Measurements from ENCODE around the gene RFPL2.
"Not testable (repeated sequence)": the region's sequence is repeated elsewhere in the genome, so short reads cannot be mapped to it uniquely, and the experiment has no call there.

The RFPL2 gene

DNA sequence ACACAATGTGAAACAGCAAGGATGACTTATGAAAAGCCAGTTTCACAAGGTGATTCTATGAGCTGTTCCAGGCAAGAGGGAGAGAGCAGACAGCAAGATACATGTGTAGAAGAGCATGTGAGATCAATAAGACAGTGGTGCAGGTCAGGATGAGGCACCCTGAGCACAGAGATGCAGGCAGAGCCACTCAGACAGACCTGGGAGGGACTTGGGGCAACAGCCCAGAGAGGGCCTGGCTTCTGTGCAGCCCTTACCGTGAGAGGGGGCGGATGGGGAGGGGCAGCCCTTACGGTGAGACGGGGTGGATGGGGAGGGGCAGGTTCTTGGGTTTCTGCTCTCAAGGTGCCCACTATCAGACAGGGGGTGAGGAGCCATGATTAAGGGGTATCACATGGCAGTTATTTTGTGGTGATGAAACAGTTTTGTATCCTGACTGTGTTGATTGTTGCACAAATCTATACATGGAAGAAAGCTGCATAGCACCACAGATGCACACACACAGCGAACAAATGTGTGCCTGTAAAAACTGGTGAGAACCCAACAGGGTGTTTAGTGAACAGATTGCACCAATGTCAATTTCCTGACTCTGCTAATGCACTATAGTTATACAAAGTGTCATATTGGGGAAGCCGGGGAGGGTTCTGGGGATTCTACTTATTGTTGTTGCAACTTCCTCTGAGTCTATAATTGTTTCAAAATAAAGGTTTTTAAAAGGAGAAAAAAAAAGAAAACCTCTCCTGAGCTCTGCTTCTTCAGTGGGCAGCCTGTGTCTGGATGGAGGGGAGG lies 40.6 kb downstream of the RFPL2 start:
- no peak for DNase-seq (ENCODE audit: low read depth in 2 of 2)

DNA sequence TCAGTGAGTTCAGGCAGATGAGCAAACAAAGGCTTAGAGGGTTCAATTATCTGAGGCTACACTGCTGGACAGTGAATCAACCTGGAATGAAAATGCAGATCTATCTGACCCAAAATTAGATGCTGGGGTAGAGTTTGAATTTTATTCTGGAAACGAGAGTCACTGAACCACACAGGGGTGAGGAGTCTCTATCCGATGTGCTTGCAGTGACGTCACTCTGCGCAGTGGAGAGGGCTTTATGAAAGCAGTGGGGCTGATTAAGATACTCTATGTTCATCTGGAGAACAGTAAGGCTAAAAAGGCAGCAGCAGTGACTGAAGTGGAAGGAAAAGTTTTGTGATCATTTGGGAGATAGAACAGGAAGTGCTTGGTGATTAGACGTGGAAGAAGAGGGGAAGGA lies 44.5 kb downstream of the RFPL2 start:
- DNase-seq (ENCODE audit: low read depth in 2 of 2) = not testable (repeated sequence)

DNA sequence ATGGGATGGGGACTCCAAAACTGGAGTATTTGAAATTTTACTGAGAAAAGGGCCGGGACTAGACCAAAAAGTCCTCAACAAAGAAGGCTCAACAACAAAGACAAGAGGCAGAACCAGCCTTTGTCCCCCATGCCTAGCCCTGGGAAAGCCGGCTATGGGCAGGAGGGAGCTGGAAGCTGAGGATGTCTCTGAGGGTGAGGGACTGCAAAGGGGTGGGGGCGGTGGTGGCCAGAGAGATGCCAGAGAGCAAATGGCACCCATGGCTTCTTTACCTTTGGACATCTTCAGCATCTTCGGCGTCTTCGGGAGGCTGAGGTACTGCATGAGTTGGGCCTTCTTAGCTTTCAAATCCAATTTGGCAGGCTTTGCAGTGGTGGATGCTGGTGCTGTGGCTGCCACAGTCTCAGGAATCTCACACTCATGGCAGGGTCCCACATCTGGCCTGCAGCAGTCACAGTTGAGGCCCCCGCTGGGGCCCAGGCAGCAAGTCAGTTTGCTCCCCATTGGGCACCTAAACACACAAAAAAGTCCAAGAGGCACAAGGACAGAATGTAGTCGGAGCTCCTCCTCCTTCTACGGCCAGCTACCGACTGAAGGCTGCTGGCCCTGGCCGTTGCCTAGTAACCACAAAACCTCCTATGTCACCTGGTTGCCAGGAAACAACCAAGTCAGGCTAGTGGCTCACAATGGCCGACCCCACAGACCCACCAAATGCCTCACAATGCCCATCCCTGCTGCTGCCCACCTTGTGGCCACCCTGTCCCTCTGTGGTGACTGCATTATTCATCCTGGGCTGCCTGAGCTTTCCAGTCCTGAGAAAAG lies 46.0 kb downstream of the RFPL2 start, which contains the start of gene C22orf42:
Gene C22orf42, minus strand, starts transcription at position 592 of the 822 bp plus-strand sequence. Its CDS starts 88 bp downstream, at position 504.
- no peak for DNase-seq (ENCODE audit: low read depth in 2 of 2)

GRCh38 chr22:32157632-32158031 lies 47.2 kb downstream of the RFPL2 start:
- DNase-seq (ENCODE audit: low read depth in 2 of 2) = not testable (repeated sequence)

GRCh38 chr22:32154727-32155126 lies 50.1 kb downstream of the RFPL2 start:
- DNase-seq (ENCODE audit: low read depth in 2 of 2) = not testable (repeated sequence)

DNA sequence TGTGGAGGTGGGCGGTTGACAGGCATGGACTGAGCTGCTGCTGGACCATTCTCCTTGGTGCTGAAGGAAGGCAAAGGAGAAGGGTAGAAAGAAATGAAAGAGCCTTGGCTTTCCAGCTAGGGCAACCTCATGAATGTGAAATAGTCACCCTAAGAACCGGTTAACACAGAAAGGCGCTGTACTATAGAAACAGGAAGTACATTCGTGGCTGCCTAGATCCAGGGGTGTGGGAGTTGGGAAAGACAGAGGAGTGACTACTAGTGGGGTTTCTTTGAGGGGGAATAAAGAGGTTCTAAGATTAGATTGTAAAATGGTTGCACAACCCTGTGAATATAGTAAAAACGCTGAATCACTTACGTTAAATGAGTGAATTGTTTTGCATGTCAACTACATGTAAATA lies 53.2 kb downstream of the RFPL2 start:
- not testable (repeated sequence) for DNase-seq (ENCODE audit: low read depth in 2 of 2)

GRCh38 chr22:32150647-32151046 lies 54.2 kb downstream of the RFPL2 start:
- not testable (repeated sequence) for DNase-seq (ENCODE audit: low read depth in 2 of 2)

GRCh38 chr22:32148372-32148771 lies 56.5 kb downstream of the RFPL2 start:
- DNase-seq (ENCODE audit: low read depth in 2 of 2) = not testable (repeated sequence)

- not testable (repeated sequence) for DNase-seq (ENCODE audit: low read depth in 2 of 2)
Observed at GRCh38 chr22:32147128-32147527, 57.7 kb downstream of the RFPL2 start.

DNA sequence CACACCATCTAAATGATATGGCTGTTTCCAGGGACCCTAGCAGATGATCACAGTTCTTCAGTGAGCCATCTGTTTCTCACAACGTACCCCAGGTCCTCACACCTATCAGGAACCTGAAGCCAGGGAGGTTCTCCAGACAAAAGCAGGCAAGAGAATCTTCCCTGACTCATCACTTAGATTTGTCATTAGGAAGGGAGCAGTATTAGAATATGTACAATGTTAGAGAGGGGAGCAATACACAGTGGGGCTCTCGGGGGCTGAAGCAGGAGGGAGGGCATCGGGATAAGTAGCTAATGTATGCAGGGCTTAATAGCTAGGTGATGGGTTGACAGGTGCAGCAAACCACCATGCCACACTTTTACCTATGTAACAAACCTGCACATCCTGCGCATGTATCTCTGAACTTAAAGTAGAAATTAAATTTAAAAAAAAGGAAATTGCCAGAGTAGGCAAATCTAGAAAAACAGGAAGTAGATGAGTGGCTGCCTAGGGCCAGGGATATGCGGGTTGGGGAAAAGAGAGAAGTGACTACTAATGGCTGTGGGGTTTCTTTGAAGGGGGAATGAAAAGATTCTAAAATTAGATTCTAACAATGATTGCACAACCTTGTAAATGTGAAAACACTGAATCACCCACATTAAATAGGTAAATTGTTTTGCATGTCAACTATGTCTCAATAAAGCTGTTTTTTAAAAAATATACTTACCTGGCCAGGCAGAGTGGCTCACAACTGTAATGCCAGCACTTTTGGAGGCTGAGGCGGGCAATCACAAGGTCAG lies 60.2 kb downstream of the RFPL2 start:
- no peak for DNase-seq (ENCODE audit: low read depth in 2 of 2)

DNA sequence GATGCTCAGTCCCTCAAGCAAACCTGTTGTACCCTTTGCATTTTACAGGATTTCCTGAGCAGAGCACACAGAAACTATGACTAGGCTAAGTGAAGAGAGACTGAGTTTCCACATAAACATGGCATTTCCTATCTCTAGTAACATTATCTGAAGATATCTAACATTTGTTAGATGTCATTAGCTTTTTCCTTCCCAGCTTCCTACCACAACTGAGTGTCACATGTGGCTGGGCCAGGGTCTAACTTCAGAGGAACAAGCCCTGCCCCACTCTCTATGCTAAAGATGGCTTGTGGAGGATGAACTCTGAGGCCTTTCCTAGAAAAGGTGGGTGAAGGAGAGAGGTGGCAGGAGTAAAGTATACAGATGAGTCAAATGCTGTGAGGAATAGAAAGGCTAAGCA lies 62.3 kb downstream of the RFPL2 start:
- DNase-seq (ENCODE audit: low read depth in 2 of 2) = no peak

DNA sequence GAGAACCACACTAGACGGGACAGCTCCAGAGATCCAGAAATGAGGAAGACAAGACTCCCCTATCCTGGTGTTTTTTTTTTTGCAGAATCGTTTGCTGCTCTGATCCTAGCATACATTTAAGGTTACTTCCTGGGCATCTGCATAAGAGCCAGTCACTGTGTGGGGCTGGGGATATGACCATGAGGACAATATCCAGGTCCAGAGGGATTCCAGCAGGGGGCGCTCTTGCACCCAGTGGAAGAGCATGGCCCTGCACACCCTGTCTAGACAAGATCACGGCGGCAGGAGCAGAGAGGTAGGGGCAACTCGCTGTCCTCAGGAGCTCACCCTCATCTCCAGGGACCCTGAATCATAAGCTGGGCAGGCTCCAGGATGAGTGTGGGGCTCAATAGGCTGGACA lies 64.2 kb downstream of the RFPL2 start:
- not testable (repeated sequence) for DNase-seq (ENCODE audit: low read depth in 2 of 2)
